Measurements from ENCODE around the gene RPS5.

DNA sequence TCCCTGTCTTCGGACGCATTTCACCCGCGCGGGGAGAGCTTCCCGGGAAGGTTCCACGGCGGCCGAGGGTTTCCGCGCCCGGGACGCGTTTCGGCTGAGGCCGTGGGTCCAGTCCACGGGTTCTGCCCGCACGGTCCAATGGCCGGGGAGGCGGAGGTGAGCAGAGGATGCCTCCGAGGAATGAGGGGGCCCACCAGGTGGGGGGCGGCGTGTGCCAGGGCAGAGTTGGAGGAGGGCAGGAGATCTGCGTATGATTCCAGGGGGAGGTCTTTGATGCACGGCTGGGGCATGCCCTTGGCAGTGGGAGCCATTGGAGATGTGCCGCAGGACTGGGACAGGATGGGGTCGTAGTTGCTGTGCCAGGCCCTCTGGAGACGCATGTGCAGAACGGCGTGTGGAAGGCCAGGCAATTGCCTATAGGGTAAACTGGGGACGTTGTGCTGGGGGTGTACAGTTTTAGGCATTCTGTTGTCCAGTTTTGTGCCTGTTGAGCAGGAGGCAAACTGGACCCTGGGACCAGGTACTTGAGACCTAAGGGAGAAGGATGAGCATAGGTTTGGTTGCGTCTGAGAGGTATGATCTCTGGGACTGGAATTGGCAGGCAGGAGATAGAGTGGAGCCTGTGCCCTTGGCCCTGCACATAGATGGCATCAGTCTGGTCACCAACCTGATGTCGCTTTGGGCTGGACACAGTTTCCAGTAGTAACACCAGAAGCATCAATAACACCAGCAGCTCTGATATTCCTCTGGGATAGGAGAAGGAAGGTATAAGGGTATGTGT is 22.1 kb downstream of the RPS5 start:
- TF ChIP-seq POLR2A (IDR thresholded peaks at IDR 0.05; ENCODE audit: low read length): no peak
- no peak for TF ChIP-seq GATA1 (IDR thresholded peaks at IDR 0.05; ENCODE audit: low read depth, low read length)
